Bone marrow (tissue), 2 donors: ENCODE results near the gene MPPED2.

Experiments used
- DNase-seq, 2 donors: peaks; one replicate each; lab custom pipeline; 2025; lab: John Stamatoyannopoulos, UW

The MPPED2 gene

DNA sequence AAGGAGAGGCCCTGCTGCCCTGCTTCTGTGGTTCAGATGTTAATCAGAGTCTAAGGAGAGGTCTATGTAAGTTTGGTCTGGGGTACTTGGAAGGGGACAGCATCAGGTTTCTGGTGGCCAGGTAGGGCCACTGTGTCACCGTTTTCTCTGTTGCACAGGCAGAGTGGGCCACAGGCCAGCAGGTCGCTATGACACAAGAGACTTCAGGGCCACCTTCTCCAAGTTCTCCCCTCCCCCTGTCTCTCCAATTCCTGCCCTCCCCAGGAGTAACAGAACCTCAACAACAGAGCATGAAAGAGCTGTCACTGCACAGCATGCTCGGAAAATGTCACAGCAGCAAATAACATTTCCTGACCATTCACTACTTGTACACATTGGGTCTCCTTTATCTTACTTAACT, 58.6 kb downstream of the MPPED2 start:
- no peak for DNase-seq

- no peak for DNase-seq
These were observed 59.6 kb downstream of the MPPED2 start for GRCh38 chr11:30526558-30526957.

GRCh38 chr11:30522536-30523243, 63.5 kb downstream of the MPPED2 start:
- no peak for DNase-seq

DNA sequence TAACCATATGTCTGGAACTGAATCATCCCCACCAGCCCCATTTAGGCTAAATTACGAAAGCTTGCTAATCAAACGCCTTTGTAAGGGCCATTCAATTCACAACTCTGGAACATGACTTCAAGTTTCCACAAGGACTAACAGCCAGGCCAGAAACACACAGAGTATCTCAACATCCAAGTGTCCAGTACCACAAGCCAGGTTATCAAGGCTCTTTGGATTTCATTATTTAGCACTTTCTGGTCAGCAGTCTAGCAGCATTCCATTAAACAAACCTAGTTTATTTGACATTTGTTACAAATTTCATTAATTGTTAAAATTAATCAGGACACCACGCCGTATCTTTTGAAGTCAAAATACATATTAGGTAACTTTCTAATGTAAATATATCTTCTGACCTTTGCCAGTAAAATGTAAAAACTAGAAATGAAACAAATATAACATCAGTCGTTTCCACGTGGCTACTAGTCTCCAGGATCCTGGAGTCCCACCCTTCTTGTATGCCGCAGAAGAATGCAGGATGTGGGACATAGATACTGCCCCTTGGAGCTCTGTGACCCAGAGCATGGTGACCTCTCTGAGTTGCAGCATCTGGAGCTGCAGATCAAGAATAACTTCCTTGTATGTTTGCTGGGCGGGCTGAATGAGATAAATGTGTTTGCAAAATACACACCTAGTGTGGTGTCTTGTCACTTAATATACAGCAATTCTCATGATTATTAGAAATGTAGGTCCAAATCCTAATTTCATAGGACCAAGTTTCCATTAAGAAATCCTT, 64.7 kb downstream of the MPPED2 start:
- DNase-seq: no peak

GRCh38 chr11:30513087-30513486, 73.1 kb downstream of the MPPED2 start:
- DNase-seq: no peak

DNA sequence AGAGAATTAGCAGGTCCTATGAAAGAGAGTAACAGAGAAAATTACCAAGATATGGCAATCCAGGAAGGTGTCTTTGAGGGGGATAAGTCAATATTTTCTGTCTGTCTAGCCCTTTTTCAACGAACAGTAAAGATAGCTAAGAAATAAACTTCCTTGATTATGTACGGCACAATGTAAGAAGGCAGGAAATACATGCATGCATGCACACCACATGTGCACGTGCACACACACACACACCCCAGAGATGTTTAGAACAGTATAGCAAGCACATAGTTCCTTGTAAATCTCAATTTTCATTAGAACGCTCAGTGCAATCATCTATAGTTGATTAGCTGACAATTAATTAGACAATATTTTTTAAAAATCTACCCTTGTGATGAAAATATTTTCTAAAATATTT, 74.7 kb downstream of the MPPED2 start:
- DNase-seq: no peak

DNA sequence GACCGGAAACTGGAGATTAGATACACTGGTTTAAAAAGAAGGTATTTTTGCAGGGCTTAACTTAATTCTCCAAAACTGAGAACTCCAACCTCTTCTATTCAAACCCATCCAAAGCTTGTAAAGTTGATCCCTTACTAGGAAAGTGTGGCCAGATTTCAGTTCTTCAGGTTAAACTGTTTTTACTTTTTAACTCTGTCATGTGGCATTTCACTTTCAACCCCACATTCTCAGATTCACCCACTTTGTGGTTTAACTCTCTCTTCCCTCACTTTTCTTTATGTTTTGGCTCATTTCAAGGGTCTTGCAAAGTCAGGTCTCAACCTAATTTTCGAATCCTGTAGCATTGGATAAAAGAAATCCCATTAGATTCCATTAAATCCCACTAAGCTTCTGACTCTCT, 75.4 kb downstream of the MPPED2 start:
- DNase-seq: no peak

GRCh38 chr11:30509364-30509763, 76.8 kb downstream of the MPPED2 start:
- no peak for DNase-seq

DNA sequence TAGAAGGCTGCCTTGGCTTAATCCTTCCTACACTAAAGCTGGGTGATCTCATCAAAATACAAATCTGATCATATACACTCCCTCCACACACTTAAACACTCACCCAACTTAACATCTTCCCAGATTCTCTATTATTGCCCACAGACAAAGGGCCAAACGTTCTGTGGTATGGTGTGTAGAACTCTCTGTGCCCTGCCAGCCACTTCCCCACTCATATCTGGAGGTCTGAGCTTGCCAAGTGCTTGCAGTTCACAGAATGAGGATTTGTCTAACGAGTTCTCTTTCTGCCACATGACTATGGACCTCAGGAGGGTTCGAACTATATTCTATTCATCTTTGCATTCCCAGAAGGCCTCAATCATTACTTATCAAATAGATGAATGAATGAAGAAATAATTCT, 77.6 kb downstream of the MPPED2 start:
- DNase-seq: no peak

DNA sequence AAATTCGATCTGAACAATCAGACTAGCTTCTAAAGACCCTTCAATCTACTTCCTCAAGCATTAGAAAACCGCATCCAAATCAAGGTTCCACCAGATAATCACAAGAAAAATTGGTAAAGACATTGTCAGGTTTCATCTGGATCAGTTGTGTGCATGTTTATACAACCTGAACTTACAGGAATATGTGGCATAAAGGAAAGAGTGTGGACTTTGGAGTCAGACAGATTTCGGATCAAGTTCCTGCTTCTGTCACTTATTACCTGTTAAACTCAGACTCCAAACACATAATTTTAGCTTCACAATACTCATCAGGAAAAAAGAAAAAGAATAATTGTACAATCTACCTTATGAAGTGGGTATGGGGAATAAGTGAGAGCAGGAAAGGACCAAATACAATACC, 80.5 kb downstream of the MPPED2 start:
- DNase-seq: no peak

DNA sequence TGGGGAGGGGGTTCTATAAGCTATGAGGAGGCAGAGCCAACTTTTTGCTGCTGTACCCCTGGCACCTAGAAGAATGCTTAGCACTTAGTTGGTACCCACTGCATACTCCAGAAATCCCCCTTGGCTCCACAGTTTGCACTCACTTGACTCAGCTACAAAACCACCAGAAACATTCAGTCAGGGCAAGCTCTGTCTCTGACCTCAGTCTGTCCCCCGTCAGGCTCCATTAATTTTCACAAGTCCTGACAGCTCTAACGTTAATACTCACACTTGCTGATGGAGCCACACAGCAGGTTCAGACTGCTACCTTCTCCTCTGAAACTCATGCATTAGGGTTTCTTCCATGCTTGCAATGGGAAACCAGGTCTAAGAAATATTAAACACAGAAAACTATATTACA, 81.7 kb downstream of the MPPED2 start:
- no peak for DNase-seq

DNA sequence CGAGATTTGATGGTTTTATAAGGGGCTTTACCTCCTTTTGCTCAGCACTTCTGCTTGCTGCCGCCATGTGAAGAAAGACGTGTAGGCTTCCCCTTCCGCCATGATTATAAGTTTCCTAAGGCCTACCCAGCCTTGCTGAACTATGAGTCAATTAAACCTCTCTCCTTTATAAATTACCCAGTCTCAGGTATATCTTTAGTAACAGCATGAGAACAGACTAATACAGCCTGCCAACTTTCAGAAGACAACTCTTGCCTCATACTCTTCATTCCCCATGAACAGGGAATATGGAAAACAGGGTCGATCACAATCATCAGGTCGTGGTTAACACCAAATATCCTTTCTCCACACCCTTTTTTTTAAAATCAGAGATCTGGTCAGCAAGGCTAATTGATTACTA, 83.0 kb downstream of the MPPED2 start:
- DNase-seq: no peak

DNA sequence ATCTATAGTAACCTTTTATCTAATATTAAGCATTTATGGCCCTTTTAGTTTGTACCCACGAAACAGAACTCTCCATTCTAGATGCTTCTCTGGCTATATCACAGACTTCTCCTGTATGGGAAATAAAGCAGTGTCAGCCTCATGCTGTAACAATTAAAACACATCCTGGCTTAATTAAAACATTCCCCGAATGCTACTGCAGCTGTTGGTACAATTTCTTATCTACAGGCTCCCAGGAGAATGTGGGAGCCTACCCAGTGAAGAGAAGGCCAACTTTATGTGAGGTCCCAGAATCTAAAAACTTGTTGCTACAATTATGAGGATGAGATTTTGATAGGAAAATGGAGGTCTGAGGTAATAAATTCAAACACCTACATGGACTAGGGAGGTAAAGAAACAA, 83.8 kb downstream of the MPPED2 start:
- no peak for DNase-seq

DNA sequence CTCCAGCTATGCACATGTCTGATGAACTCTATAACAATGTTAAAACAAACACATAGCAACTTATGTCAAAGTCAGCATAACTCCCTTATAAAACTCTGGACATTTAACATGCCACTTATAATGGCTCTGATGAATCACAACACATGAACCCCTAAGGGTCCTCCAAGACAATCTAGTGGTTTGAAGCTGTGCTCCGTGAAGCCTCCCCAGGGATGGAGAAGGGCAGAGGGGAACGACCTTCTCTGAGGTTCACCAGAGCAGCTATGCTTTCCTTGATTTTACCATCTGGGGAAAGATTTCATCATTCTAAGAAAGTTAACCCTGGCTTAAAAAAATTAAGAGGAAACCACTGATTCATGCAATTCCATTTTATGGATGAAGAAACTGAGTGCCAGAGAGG, 84.4 kb downstream of the MPPED2 start:
- DNase-seq: no peak

- DNase-seq: no peak
These were observed 86.2 kb downstream of the MPPED2 start for GRCh38 chr11:30499940-30500339.

- no peak for DNase-seq
These were observed 88.6 kb downstream of the MPPED2 start for GRCh38 chr11:30497600-30497999.

- DNase-seq: no peak
These were observed 89.2 kb downstream of the MPPED2 start for GRCh38 chr11:30496935-30497334.

DNA sequence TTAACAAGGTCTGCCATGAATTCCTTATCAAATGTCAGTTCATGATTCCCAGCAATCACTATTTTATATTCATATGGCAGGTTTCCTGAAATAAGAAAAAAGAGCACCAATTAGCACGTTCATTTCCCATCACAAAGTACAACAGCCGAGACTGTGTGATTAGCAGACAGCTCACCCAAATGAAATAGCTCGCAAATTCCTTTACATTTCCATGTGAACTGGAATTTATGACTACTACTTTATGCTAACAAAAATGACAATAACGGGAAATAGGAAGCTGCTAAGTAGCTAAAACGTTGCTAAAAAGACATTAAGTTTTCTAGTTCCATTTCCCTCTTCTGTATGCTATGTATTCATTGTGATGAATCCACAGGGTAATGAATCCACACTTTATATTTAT, 90.7 kb downstream of the MPPED2 start:
- DNase-seq: no peak

DNA sequence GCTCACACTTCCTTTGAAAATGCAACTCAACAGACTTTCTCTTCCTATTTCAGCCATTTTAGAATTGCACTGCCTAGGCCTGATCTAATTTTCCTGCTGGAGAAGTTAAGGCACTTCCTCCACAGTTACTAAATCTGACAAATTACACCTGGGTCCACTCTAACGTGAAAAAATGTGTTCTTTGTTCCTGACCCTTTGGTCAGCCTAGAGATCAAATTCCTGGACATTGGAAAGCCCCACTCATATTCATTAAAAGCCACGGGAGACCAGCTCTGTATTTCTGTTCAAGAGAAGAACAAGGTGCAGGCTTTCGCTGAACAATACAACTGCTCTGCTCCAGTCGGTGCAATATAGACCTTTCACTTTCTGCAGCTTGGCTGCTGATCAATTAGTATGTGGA, 96.6 kb downstream of the MPPED2 start:
- DNase-seq: no peak

DNA sequence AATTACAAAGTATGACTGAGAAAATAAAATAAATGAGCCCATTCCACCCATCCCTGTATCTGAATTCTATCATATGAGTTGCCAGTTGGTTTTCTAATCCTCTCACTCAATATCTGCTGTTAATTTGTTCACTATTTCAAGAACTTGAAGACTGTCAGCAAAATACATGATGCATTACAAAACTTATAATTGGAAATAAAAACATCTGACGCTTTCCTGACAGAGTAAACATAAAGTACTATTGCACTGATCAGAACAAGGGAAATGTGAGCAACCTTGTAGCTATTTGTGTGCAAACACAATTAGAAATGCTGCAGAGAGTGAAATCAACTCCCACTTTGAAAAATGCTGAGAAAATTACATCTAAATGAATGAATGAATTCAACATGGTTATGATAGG, 97.1 kb downstream of the MPPED2 start:
- DNase-seq: no peak

GRCh38 chr11:30488304-30488998, 97.7 kb downstream of the MPPED2 start:
- no peak for DNase-seq

- peak in 1 of 2 donors; percentile 6 for DNase-seq
These were observed 98.8 kb downstream of the MPPED2 start for GRCh38 chr11:30487200-30487898.

- DNase-seq: no peak
These were observed 100.4 kb downstream of the MPPED2 start for GRCh38 chr11:30485756-30486155.
